WTC11 (cell line): ENCODE results near the gene CYP11A1. TPM values are rescaled to one million over a fixed set of nuclear protein-coding genes. Genes with fewer than 3 reads are reported as not detected.

Source experiments
- ATAC-seq: fragments of 200-7000 bp; cut with Tn5 transposase; 2 replicates; pipeline ENCODE4 v1.10.0; 2021; ENCODE audit warnings: mild to moderate bottlenecking, moderate library complexity
- CTCF ChIA-PET: fragments of 300-600 bp; sonication (Branson Sonifier 250); formaldehyde crosslinking; loops from one replicate; lab custom pipeline; 2021; ENCODE audit warnings: antibody characterized with exemption; lab: Charles Lee
- POLR2A ChIA-PET: fragments of 350-600 bp; sonication (Branson Sonifier 250); formaldehyde crosslinking; loops from one replicate; lab custom pipeline; 2021; ENCODE audit warnings: antibody characterized with exemption; lab: Charles Lee
- DNase-seq: peaks from one replicate; pipeline ENCODE4 v3.0.0; 2021; ENCODE audit warnings: low spot score
- H3K27ac Mint-ChIP-seq: 2 replicates; pipeline ENCODE4 v1.8.0; 2021; ENCODE audit warnings: mixed read lengths
- H3K27me3 Mint-ChIP-seq: 2 replicates; pipeline ENCODE4 v1.8.0; 2021; ENCODE audit warnings: low read depth, mild to moderate bottlenecking, moderate library complexity, mixed read lengths
- H3K36me3 Mint-ChIP-seq: 2 replicates; pipeline ENCODE4 v1.8.0; 2021; ENCODE audit warnings: mixed read lengths
- H3K4me1 Mint-ChIP-seq: 2 replicates; pipeline ENCODE4 v1.8.0; 2022; ENCODE audit warnings: mixed read lengths
- H3K4me3 Mint-ChIP-seq: 2 replicates; pipeline ENCODE4 v1.8.0; 2021; ENCODE audit warnings: mild to moderate bottlenecking, moderate library complexity, mixed read lengths
- H3K9me3 Mint-ChIP-seq: 2 replicates; pipeline ENCODE4 v1.8.0; 2021; ENCODE audit warnings: mixed read lengths
- CREB1 ChIP-seq: sonication (generic); formaldehyde crosslinking; IDR thresholded peaks from 2 replicates; pipeline ENCODE4 v1.8.0; 2023; ENCODE audit warnings: mild to moderate bottlenecking, missing genetic modification reagents
- EMX1 ChIP-seq: fragments of 250-450 bp; sonication (Bioruptor Pico); IDR thresholded peaks from 2 replicates; pipeline ENCODE4 v1.8.0; 2021; ENCODE audit warnings: mild to moderate bottlenecking
- FOXJ3 ChIP-seq: sonication (generic); formaldehyde crosslinking; IDR thresholded peaks from 2 replicates; pipeline ENCODE4 v1.9.0; 2021; ENCODE audit warnings: missing genetic modification reagents, mild to moderate bottlenecking, borderline replicate concordance
- FOXP1 ChIP-seq: sonication (generic); formaldehyde crosslinking; IDR thresholded peaks from 2 replicates; pipeline ENCODE4 v1.8.0; 2022; ENCODE audit warnings: missing genetic modification reagents, mild to moderate bottlenecking, moderate library complexity, borderline replicate concordance
- IRF2 ChIP-seq: sonication (generic); formaldehyde crosslinking; IDR thresholded peaks from 2 replicates; pipeline ENCODE4 v1.8.0; 2022; ENCODE audit warnings: low read depth, missing genetic modification reagents, borderline replicate concordance
- MYBL2 ChIP-seq: sonication (generic); formaldehyde crosslinking; IDR thresholded peaks from 2 replicates; pipeline ENCODE4 v1.8.1; 2023; ENCODE audit warnings: mild to moderate bottlenecking, moderate library complexity, missing genetic modification reagents
- NFATC4 ChIP-seq: fragments of 250-450 bp; sonication (Bioruptor Pico); IDR thresholded peaks from 2 replicates; pipeline ENCODE4 v1.9.0; 2021; ENCODE audit warnings: mild to moderate bottlenecking
- NR1H2 ChIP-seq: sonication (generic); formaldehyde crosslinking; IDR thresholded peaks from 2 replicates; pipeline ENCODE4 v1.9.0; 2021; ENCODE audit warnings: mild to moderate bottlenecking, moderate library complexity, missing genetic modification reagents
- ZNF671 ChIP-seq: fragments of 250-450 bp; sonication (Bioruptor Pico); IDR thresholded peaks from 2 replicates; pipeline ENCODE4 v1.8.0; 2021; ENCODE audit warnings: mild to moderate bottlenecking
- total RNA-seq: library from RNA; stranded (reverse); gene quantifications from 3 replicates; pipeline ENCODE4 v1.2.3, GENCODE V29; 2021
- TF ChIP-seq, protein P1 (sequence below): sonication (generic); formaldehyde crosslinking; IDR thresholded peaks from 2 replicates; pipeline ENCODE4 v1.8.0; 2023; ENCODE audit warnings: missing genetic modification reagents, mild to moderate bottlenecking, borderline replicate concordance
- TF ChIP-seq, protein P2 (sequence below): sonication (generic); formaldehyde crosslinking; IDR thresholded peaks from 2 replicates; pipeline ENCODE4 v1.8.1; 2023; ENCODE audit warnings: mild to moderate bottlenecking, moderate library complexity, missing genetic modification reagents
- TF ChIP-seq, protein P3 (sequence below): sonication (generic); formaldehyde crosslinking; conservative IDR thresholded peaks from 2 replicates; pipeline ENCODE4 v1.8.1; 2022; ENCODE audit warnings: mild to moderate bottlenecking, missing genetic modification reagents
- TF ChIP-seq, protein P4 (sequence below): fragments of 200-600 bp; IDR thresholded peaks from 2 replicates; pipeline ENCODE4 v1.8.0; 2022; ENCODE audit warnings: antibody characterized with exemption
- TF ChIP-seq, protein P5 (sequence below): sonication (generic); formaldehyde crosslinking; IDR thresholded peaks from 2 replicates; pipeline ENCODE4 v1.8.1; 2023; ENCODE audit warnings: mild to moderate bottlenecking, missing genetic modification reagents, borderline replicate concordance
- TF ChIP-seq, protein P6 (sequence below): sonication (generic); formaldehyde crosslinking; IDR thresholded peaks from 2 replicates; pipeline ENCODE4 v1.8.1; 2023; ENCODE audit warnings: mild to moderate bottlenecking, missing genetic modification reagents, moderate library complexity

The CYP11A1 gene
- total RNA-seq, 1 experiment from 2014 or later: 3.4 TPM

DNA sequence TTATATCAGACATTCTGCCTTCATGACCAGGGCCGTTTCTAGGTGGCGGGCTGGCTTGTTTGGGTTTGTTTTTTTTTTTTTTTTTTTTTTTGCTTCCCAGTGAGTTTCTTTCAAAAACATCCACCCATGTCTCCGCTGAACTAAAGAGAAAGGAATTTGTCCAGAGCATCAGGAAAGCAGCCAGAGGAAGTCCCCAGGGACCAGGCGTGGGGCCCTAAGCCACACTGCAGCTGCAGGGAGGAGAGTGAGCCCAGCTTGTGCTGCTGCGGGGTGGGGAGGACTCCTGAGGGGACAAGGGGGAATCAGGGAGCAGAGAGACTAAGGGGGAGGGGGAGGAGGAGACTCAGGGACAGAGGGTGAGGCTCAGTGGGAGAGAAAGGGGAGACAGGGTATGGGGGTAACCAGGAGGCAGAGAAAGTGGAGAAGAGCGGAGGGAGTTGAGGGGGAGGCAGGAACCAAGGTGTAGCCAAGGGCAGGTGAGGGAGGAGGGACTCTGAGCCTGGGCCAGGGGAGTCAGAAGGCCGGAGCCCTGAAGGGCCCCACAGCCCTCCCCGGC is 49.5 kb downstream of the CYP11A1 start:
- Mint-ChIP-seq H3K27ac (no peak overlapping the region; the same call in 1 of the 2 replicates), H3K27me3 (no peaks in the 10 kb centered on the region; the same call in 1 of the 2 replicates), H3K36me3 (no peaks in the 10 kb centered on the region)
- CTCF ChIA-PET: interaction anchor here (1.0 to 17.1 kb wide), 8 partner anchors 8 to 345 kb away, joined by 3 to 347 read pairs (median 4); partner anchors contain the start of gene ISLR2
- ATAC-seq (no peak), DNase-seq (no peak)
- no peak for TF ChIP-seq EMX1
- TF ChIP-seq, protein P1, sequence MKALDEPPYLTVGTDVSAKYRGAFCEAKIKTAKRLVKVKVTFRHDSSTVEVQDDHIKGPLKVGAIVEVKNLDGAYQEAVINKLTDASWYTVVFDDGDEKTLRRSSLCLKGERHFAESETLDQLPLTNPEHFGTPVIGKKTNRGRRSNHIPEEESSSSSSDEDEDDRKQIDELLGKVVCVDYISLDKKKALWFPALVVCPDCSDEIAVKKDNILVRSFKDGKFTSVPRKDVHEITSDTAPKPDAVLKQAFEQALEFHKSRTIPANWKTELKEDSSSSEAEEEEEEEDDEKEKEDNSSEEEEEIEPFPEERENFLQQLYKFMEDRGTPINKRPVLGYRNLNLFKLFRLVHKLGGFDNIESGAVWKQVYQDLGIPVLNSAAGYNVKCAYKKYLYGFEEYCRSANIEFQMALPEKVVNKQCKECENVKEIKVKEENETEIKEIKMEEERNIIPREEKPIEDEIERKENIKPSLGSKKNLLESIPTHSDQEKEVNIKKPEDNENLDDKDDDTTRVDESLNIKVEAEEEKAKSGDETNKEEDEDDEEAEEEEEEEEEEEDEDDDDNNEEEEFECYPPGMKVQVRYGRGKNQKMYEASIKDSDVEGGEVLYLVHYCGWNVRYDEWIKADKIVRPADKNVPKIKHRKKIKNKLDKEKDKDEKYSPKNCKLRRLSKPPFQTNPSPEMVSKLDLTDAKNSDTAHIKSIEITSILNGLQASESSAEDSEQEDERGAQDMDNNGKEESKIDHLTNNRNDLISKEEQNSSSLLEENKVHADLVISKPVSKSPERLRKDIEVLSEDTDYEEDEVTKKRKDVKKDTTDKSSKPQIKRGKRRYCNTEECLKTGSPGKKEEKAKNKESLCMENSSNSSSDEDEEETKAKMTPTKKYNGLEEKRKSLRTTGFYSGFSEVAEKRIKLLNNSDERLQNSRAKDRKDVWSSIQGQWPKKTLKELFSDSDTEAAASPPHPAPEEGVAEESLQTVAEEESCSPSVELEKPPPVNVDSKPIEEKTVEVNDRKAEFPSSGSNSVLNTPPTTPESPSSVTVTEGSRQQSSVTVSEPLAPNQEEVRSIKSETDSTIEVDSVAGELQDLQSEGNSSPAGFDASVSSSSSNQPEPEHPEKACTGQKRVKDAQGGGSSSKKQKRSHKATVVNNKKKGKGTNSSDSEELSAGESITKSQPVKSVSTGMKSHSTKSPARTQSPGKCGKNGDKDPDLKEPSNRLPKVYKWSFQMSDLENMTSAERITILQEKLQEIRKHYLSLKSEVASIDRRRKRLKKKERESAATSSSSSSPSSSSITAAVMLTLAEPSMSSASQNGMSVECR: no peak
- TF ChIP-seq ZNF671: no peak
- no peak for TF ChIP-seq NR1H2
- TF ChIP-seq, protein P2, sequence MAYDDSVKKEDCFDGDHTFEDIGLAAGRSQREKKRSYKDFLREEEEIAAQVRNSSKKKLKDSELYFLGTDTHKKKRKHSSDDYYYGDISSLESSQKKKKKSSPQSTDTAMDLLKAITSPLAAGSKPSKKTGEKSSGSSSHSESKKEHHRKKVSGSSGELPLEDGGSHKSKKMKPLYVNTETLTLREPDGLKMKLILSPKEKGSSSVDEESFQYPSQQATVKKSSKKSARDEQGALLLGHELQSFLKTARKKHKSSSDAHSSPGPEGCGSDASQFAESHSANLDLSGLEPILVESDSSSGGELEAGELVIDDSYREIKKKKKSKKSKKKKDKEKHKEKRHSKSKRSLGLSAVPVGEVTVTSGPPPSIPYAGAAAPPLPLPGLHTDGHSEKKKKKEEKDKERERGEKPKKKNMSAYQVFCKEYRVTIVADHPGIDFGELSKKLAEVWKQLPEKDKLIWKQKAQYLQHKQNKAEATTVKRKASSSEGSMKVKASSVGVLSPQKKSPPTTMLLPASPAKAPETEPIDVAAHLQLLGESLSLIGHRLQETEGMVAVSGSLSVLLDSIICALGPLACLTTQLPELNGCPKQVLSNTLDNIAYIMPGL (CRISPR knock-in tag): no peak
- no peak for TF ChIP-seq CREB1 (CRISPR knock-in tag)
- TF ChIP-seq FOXJ3 (CRISPR knock-in tag): no peak
- TF ChIP-seq, all 79 proteins: peak for 0
- Mint-ChIP-seq H3K9me3 (no peaks in the 10 kb centered on the region), H3K4me3 (no peak overlapping the region), H3K4me1 (peaks cover 51% of the 10 kb centered on the region)
- POLR2A ChIA-PET: no interaction called here

DNA sequence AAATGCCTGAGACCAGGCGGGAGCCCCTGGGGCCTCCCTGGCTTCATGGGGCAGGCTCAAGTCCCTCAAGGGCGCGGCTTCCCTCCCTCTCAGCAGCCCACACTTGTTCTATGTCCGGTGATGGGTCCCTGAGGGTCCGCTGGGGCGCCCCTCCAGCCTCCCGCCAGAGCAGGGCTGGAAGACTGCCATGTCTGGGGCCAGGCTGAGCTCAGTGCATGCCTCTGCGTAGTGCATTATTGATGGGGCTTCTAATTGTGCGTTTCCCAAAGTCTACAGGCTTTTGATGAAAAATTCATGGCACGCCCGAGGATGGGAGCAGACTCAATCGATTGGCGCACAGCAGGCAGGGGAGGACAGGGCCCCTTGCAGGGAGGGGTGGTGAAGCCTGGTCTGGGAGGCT is 51.3 kb downstream of the CYP11A1 start:
- H3K27ac Mint-ChIP-seq: no peak overlapping the region
- no peaks in the 10 kb centered on the region; the same call in 1 of the 2 replicates for H3K27me3 Mint-ChIP-seq
- DNase-seq: no peak
- TF ChIP-seq, protein P3, sequence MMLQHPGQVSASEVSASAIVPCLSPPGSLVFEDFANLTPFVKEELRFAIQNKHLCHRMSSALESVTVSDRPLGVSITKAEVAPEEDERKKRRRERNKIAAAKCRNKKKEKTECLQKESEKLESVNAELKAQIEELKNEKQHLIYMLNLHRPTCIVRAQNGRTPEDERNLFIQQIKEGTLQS (CRISPR knock-in tag): no peak
- TF ChIP-seq NFATC4 (CRISPR knock-in tag): no peak
- TF ChIP-seq, protein P4, sequence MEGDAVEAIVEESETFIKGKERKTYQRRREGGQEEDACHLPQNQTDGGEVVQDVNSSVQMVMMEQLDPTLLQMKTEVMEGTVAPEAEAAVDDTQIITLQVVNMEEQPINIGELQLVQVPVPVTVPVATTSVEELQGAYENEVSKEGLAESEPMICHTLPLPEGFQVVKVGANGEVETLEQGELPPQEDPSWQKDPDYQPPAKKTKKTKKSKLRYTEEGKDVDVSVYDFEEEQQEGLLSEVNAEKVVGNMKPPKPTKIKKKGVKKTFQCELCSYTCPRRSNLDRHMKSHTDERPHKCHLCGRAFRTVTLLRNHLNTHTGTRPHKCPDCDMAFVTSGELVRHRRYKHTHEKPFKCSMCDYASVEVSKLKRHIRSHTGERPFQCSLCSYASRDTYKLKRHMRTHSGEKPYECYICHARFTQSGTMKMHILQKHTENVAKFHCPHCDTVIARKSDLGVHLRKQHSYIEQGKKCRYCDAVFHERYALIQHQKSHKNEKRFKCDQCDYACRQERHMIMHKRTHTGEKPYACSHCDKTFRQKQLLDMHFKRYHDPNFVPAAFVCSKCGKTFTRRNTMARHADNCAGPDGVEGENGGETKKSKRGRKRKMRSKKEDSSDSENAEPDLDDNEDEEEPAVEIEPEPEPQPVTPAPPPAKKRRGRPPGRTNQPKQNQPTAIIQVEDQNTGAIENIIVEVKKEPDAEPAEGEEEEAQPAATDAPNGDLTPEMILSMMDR: no peak
- no peak for TF ChIP-seq IRF2
- TF ChIP-seq EMX1: no peak
- TF ChIP-seq, protein P5, sequence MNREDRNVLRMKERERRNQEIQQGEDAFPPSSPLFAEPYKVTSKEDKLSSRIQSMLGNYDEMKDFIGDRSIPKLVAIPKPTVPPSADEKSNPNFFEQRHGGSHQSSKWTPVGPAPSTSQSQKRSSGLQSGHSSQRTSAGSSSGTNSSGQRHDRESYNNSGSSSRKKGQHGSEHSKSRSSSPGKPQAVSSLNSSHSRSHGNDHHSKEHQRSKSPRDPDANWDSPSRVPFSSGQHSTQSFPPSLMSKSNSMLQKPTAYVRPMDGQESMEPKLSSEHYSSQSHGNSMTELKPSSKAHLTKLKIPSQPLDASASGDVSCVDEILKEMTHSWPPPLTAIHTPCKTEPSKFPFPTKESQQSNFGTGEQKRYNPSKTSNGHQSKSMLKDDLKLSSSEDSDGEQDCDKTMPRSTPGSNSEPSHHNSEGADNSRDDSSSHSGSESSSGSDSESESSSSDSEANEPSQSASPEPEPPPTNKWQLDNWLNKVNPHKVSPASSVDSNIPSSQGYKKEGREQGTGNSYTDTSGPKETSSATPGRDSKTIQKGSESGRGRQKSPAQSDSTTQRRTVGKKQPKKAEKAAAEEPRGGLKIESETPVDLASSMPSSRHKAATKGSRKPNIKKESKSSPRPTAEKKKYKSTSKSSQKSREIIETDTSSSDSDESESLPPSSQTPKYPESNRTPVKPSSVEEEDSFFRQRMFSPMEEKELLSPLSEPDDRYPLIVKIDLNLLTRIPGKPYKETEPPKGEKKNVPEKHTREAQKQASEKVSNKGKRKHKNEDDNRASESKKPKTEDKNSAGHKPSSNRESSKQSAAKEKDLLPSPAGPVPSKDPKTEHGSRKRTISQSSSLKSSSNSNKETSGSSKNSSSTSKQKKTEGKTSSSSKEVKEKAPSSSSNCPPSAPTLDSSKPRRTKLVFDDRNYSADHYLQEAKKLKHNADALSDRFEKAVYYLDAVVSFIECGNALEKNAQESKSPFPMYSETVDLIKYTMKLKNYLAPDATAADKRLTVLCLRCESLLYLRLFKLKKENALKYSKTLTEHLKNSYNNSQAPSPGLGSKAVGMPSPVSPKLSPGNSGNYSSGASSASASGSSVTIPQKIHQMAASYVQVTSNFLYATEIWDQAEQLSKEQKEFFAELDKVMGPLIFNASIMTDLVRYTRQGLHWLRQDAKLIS (CRISPR knock-in tag): no peak
- TF ChIP-seq FOXP1 (CRISPR knock-in tag): no peak
- TF ChIP-seq, protein P6, sequence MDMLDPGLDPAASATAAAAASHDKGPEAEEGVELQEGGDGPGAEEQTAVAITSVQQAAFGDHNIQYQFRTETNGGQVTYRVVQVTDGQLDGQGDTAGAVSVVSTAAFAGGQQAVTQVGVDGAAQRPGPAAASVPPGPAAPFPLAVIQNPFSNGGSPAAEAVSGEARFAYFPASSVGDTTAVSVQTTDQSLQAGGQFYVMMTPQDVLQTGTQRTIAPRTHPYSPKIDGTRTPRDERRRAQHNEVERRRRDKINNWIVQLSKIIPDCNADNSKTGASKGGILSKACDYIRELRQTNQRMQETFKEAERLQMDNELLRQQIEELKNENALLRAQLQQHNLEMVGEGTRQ: no peak
- TF ChIP-seq MYBL2 (CRISPR knock-in tag): no peak
- no peak overlapping the region for H3K4me3 Mint-ChIP-seq
- H3K9me3 Mint-ChIP-seq: no peaks in the 10 kb centered on the region
- ChIA-PET POLR2A (no interaction called here), CTCF (interaction anchor here (1.0 to 2.7 kb wide), 7 partner anchors 8 to 268 kb away, joined by 3 to 12 read pairs (median 8); partner anchors contain the start of gene STRA6)
- no peak for ATAC-seq
- no peaks in the 10 kb centered on the region for H3K36me3 Mint-ChIP-seq
- H3K4me1 Mint-ChIP-seq: peaks cover 64% of the 10 kb centered on the region
